Measurements from ENCODE around the gene CXorf58.

The CXorf58 gene

GRCh38 chrX:23930894-23931604 is 23.2 kb downstream of the CXorf58 start:
- Histone ChIP-seq H3K4me3 (ENCODE audit: insufficient read depth, low read length, poor library complexity, severe bottlenecking) (no peak overlapping the region), H3K27me3 (ENCODE audit: low read length) (no peaks in the 10 kb centered on the region), H3K79me2 (ENCODE audit: insufficient read depth, low read length) (no peaks in the 10 kb centered on the region), H3F3A (ENCODE audit: insufficient read depth) (no peaks in the 10 kb centered on the region), H3K9me3 (ENCODE audit: insufficient read depth, low read length) (no peaks in the 10 kb centered on the region), H3K4me2 (ENCODE audit: low read depth, low read length, poor library complexity, severe bottlenecking) (no peak overlapping the region), H2AFZ (ENCODE audit: low read depth, low read length, severe bottlenecking) (no peak overlapping the region), H3K36me3 (ENCODE audit: low read length) (no peaks in the 10 kb centered on the region), H3K9me2 (replicated peaks; ENCODE audit: insufficient read depth, low read length) (no peaks in the 10 kb centered on the region), H3K9ac (ENCODE audit: low read length) (no peak overlapping the region), H4K20me1 (ENCODE audit: low read depth, low read length) (no peaks in the 10 kb centered on the region), H3K27ac (ENCODE audit: low read depth, low read length) (no peak overlapping the region)
- TF ChIP-seq CTCF (IDR thresholded peaks at IDR 0.05; ENCODE audit: insufficient read depth, low read length, poor library complexity, severe bottlenecking): no peak
- no peak for TF ChIP-seq EZH2phosphoT487 (conservative IDR thresholded peaks at IDR 0.05; ENCODE audit: low read length)

- no peak overlapping the region for H3K9ac ChIP-seq (ENCODE audit: low read length)
- no peak overlapping the region for H3K4me2 ChIP-seq (ENCODE audit: low read depth, low read length, poor library complexity, severe bottlenecking)
- no peaks in the 10 kb centered on the region for H3K36me3 ChIP-seq (ENCODE audit: low read length)
- no peak overlapping the region for H2AFZ ChIP-seq (ENCODE audit: low read depth, low read length, severe bottlenecking)
- H3K9me2 ChIP-seq (replicated peaks; ENCODE audit: insufficient read depth, low read length): no peaks in the 10 kb centered on the region
- TF ChIP-seq EZH2phosphoT487 (conservative IDR thresholded peaks at IDR 0.05; ENCODE audit: low read length) (no peak), CTCF (IDR thresholded peaks at IDR 0.05; ENCODE audit: insufficient read depth, low read length, poor library complexity, severe bottlenecking) (no peak)
- H4K20me1 ChIP-seq (ENCODE audit: low read depth, low read length): no peaks in the 10 kb centered on the region
- no peak overlapping the region for H3K4me3 ChIP-seq (ENCODE audit: insufficient read depth, low read length, poor library complexity, severe bottlenecking)
- H3K9me3 ChIP-seq (ENCODE audit: insufficient read depth, low read length): no peaks in the 10 kb centered on the region
- no peak overlapping the region for H3K27ac ChIP-seq (ENCODE audit: low read depth, low read length)
- H3K79me2 ChIP-seq (ENCODE audit: insufficient read depth, low read length): no peaks in the 10 kb centered on the region
- H3F3A ChIP-seq (ENCODE audit: insufficient read depth): no peaks in the 10 kb centered on the region
- no peaks in the 10 kb centered on the region for H3K27me3 ChIP-seq (ENCODE audit: low read length)
Observed at GRCh38 chrX:23932046-23932445, 24.2 kb downstream of the CXorf58 start.

DNA sequence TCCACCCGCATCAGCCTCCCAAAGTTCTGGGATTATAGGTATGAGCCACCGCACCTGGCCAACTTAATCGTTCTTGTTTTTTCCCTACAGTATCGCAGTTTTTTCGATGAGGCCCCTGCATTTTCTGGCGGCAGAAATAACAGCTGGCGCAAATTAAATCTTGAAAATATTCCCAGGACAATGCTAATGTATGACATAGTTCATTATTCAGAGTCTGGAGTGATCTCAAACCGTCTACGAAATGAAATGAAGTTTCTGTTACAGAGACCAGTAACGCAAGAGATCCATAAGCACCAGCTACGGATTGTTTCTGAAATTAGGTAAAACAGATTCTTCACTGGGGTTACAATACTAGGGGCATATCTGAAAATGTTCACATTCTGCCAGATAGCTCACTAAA is 27.3 kb downstream of the CXorf58 start:
- Histone ChIP-seq H3K36me3 (ENCODE audit: low read length) (no peaks in the 10 kb centered on the region), H3K9me2 (replicated peaks; ENCODE audit: insufficient read depth, low read length) (no peaks in the 10 kb centered on the region), H2AFZ (ENCODE audit: low read depth, low read length, severe bottlenecking) (no peak overlapping the region), H3K27me3 (ENCODE audit: low read length) (no peaks in the 10 kb centered on the region), H3K9me3 (ENCODE audit: insufficient read depth, low read length) (no peaks in the 10 kb centered on the region), H3K4me3 (ENCODE audit: insufficient read depth, low read length, poor library complexity, severe bottlenecking) (no peak overlapping the region), H3K9ac (ENCODE audit: low read length) (no peak overlapping the region), H4K20me1 (ENCODE audit: low read depth, low read length) (no peaks in the 10 kb centered on the region), H3K27ac (ENCODE audit: low read depth, low read length) (no peak overlapping the region), H3K4me2 (ENCODE audit: low read depth, low read length, poor library complexity, severe bottlenecking) (no peak overlapping the region), H3F3A (ENCODE audit: insufficient read depth) (no peaks in the 10 kb centered on the region), H3K79me2 (ENCODE audit: insufficient read depth, low read length) (no peaks in the 10 kb centered on the region)
- no peak for TF ChIP-seq EZH2phosphoT487 (conservative IDR thresholded peaks at IDR 0.05; ENCODE audit: low read length)
- no peak for TF ChIP-seq CTCF (IDR thresholded peaks at IDR 0.05; ENCODE audit: insufficient read depth, low read length, poor library complexity, severe bottlenecking)
